ENCODE results near the gene ARAP3.
A peak's percentile ranks its signal among the peaks of the same experiment; 100 is the strongest.
"Not testable (repeated sequence)": the region's sequence is repeated elsewhere in the genome, so short reads cannot be mapped to it uniquely, and the experiment has no call there.

The ARAP3 gene

GRCh38 chr5:141611289-141611688 is 70.7 kb downstream of the ARAP3 start:
- DNase-seq, result no peak

DNA sequence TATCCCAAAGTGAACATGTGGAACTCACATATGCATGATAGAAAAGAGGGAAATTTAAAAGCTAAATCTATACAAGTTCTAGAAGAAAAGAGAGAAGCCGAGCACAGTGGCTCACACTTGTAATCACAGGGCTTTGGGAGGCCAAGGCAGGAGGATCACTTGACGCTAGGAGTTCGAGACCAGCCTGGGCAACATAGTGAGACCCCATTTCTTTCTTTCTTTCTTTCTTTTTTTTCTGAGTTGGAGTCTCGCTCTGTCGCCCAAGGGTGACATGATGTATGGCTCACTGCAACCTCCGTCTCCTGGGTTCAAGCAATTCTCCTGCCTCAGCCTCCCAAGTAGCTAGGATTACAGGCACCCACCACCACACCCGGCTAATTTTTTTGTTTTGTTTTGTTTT is 72.1 kb downstream of the ARAP3 start:
- DNase-seq, result not testable (repeated sequence)

DNA sequence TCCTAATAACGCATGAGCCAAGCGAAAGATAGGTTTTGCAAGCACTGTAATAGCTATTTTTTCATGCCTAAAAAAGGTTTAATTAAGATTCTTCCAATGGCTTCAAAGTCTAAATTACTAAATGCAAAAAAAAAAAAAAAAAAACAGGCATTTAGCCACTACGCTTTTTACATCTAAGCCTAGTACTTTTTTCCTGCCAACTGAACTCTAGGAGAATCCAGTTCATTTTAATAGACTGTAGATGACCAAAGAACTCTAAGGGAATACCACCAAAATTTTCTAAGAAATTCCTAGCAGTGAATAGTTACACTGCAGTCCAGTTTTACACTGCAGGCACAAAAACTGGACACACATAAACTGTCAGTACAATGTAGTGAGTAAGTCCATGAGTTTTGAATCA is 73.0 kb downstream of the ARAP3 start:
- no peak for DNase-seq

- no peak for DNase-seq
Observed at GRCh38 chr5:141608557-141608956, 73.5 kb downstream of the ARAP3 start.

DNA sequence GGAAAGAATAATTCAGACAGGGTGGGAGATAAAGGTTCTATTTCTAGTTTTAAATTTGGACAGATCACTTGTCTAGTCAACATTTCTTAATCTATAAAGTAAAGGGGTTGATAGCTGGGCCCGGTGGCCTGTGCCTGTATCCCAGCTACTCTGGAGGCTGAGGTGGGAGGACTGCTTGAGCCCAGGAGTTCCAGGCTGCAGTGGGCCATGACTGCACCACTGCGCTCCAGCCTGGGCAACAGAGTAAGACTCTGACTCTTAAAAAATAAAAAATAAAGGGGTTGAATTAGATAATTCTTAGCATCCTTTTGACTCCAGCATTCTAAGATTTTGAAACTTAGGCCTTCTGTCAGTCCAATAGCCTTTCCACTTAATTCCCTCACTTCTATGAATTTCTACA is 74.0 kb downstream of the ARAP3 start:
- DNase-seq, result no peak

- no peak for DNase-seq
Observed at GRCh38 chr5:141605523-141606277, 76.3 kb downstream of the ARAP3 start.

DNA sequence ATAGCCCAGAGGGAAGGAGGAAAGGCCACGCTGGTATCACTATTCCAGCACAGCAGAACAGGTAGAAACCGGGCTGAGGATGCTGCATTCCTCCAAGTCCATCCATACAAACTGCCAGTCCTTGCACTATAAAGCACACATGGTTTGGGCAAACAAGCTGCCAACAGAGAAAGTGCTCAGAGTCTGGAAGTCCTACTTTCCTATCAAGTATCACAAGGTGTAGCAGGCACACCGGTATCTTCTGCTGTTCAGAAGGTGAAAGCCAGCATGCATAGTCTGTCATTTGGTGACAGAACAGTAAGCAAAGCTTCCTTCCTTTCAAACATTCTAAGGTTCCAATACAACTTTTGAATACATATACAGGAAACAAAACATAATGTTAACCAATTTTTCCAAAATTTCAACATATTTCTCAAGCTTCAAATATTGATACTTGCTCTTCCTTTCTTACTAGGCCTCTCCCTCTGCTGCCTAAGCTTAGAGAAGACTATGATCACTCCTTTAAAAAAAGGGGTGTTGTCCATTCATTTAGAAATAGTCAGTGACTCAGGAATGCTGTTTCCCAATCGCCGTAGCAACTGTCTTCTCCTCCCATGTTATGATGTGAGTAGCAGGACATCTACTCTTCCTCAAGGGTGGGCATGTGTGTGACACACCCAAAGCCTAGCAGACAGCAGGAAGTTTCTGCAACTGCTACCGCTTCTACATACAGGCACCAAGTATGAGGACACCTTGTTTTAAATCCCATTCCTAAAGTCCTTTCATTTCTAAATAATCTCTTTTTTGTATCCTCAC is 77.9 kb downstream of the ARAP3 start:
- peak; percentile 57 for DNase-seq

Measured in right hindlimb (tissue), 1 donor.